A549 (cell line): ENCODE results near the gene SH3BP2. TPM values are rescaled to one million over a fixed set of nuclear protein-coding genes. Genes with fewer than 3 reads are reported as not detected.

Source experiments
- ATAC-seq, 2 experiments: fragments of 200-7000 bp in 1 of 2; fragments of >200 bp in 1 of 2; cut with Nextera tagmentation in 1 of 2; cut with Tn5 transposase in 1 of 2; 3 replicates each; pipeline versions ENCODE4 v1.8.0 to v1.9.1; 2018 to 2020; ENCODE audit warnings: mild to moderate bottlenecking in 1 of 2, moderate library complexity in 1 of 2
- CTCF ChIA-PET: fragments of 300-600 bp; sonication (Branson Sonifier 250); formaldehyde crosslinking; extraction: SDS; loops from one replicate; lab custom pipeline; 2021; ENCODE audit warnings: antibody characterized with exemption, inconsistent platforms; lab: Yijun Ruan, JAX
- POLR2A ChIA-PET: fragments of 350-600 bp; formaldehyde crosslinking; extraction: SDS; loops from one replicate; lab custom pipeline; 2021; ENCODE audit warnings: antibody characterized with exemption, inconsistent platforms; lab: Yijun Ruan, JAX
- DNase-seq, 2 experiments: peaks; one replicate each; pipeline versions ENCODE4 v3.0.0 to v3.0.0-alpha.2; 2011 to 2016; ENCODE audit warnings: low read depth in 1 of 2, low spot score in 1 of 2
- FAIRE-seq: peaks from 2 replicates; lab custom pipeline; 2011; peaks lifted over from hg19 to GRCh38; lab: Jason Lieb, UNC
- H3K27ac ChIP-seq, 2 experiments: fragments of >200 bp; sonication (Bioruptor Twin); formaldehyde crosslinking; 3 replicates each; pipeline ENCODE4 v1.5.1; 2016 to 2017
- H3K4me1 ChIP-seq: fragments of >200 bp; sonication (Bioruptor Twin); formaldehyde crosslinking; 3 replicates; pipeline ENCODE4 v1.6.1; 2016
- H3K4me2 ChIP-seq: fragments of >200 bp; sonication (Bioruptor Twin); formaldehyde crosslinking; 3 replicates; pipeline ENCODE4 v1.6.1; 2016
- H3K4me3 ChIP-seq: fragments of >200 bp; sonication (Bioruptor Twin); formaldehyde crosslinking; 3 replicates; pipeline ENCODE4 v1.5.1; 2016
- H3K9me3 ChIP-seq: fragments of >200 bp; sonication (Bioruptor Twin); formaldehyde crosslinking; 3 replicates; pipeline ENCODE4 v1.6.1; 2016
- CBX2 ChIP-seq: fragments of 200-600 bp; sonication (generic); IDR thresholded peaks from 2 replicates; pipeline ENCODE4 v1.6.1; 2016; ENCODE audit warnings: low read depth, mild to moderate bottlenecking, borderline replicate concordance
- E2F6 ChIP-seq: IDR thresholded peaks from 2 replicates; pipeline ENCODE4 v1.6.1; 2012; ENCODE audit warnings: low read depth, borderline replicate concordance
- EHF ChIP-seq: fragments of 250-450 bp; sonication (Bioruptor Pico); IDR thresholded peaks from 2 replicates; pipeline ENCODE4 v1.5.0; 2020; ENCODE audit warnings: mild to moderate bottlenecking
- FOXS1 ChIP-seq: fragments of 250-450 bp; sonication (Bioruptor Pico); IDR thresholded peaks from 2 replicates; pipeline ENCODE4 v1.5.0; 2020; ENCODE audit warnings: mild to moderate bottlenecking, moderate library complexity
- GATA3 ChIP-seq: IDR thresholded peaks from 2 replicates; pipeline ENCODE4 v1.6.1; 2012; ENCODE audit warnings: borderline replicate concordance
- HEYL ChIP-seq: fragments of 250-450 bp; sonication (Bioruptor Pico); IDR thresholded peaks from 2 replicates; pipeline ENCODE4 v1.8.0; 2021; ENCODE audit warnings: mild to moderate bottlenecking, moderate library complexity
- HMGXB4 ChIP-seq: fragments of 250-450 bp; sonication (Bioruptor Pico); IDR thresholded peaks from 2 replicates; pipeline ENCODE4 v1.5.0; 2021; ENCODE audit warnings: mild to moderate bottlenecking, moderate library complexity, borderline replicate concordance
- KDM5A ChIP-seq: fragments of 200-600 bp; sonication (generic); IDR thresholded peaks from 2 replicates; pipeline ENCODE4 v1.6.1; 2016; ENCODE audit warnings: antibody characterized with exemption, mild to moderate bottlenecking
- MAZ ChIP-seq: fragments of 150-350 bp; IDR thresholded peaks from 2 replicates; pipeline ENCODE4 v1.6.1; 2014; ENCODE audit warnings: antibody characterized with exemption, low read depth, low read length, borderline replicate concordance
- MYC ChIP-seq: IDR thresholded peaks from 2 replicates; pipeline ENCODE4 v1.6.1; 2012; ENCODE audit warnings: mild to moderate bottlenecking, inconsistent platforms, low read length, improper control_type of control experiment, borderline replicate concordance
- NFE2L2 ChIP-seq: fragments of 150-350 bp; conservative IDR thresholded peaks from 2 replicates; pipeline ENCODE4 v1.6.1; 2014; ENCODE audit warnings: low read length
- NPAS2 ChIP-seq: fragments of 250-450 bp; sonication (Bioruptor Pico); IDR thresholded peaks from 2 replicates; pipeline ENCODE4 v1.8.0; 2022; ENCODE audit warnings: mild to moderate bottlenecking, moderate library complexity, borderline replicate concordance
- NR3C1 ChIP-seq: fragments of >200 bp; sonication (Bioruptor Twin); formaldehyde crosslinking; IDR thresholded peaks from 3 replicates; pipeline ENCODE4 v1.6.1; 2017
- PHF8 ChIP-seq: fragments of 200-600 bp; sonication (generic); IDR thresholded peaks from 2 replicates; pipeline ENCODE4 v1.6.1; 2016; ENCODE audit warnings: low read depth, mild to moderate bottlenecking, antibody characterized with exemption, moderate library complexity, borderline replicate concordance
- POLR2AphosphoS2 ChIP-seq: conservative IDR thresholded peaks from 2 replicates; pipeline ENCODE4 v1.6.1; 2012; ENCODE audit warnings: low read length, improper control_type of control experiment, inconsistent platforms
- RARB ChIP-seq: fragments of 250-450 bp; sonication (Bioruptor Pico); IDR thresholded peaks from 2 replicates; pipeline ENCODE4 v1.8.0; 2021; ENCODE audit warnings: mild to moderate bottlenecking, moderate library complexity
- RCOR1 ChIP-seq: fragments of 150-350 bp; IDR thresholded peaks from 2 replicates; pipeline ENCODE4 v1.6.1; 2014; ENCODE audit warnings: antibody characterized with exemption, low read length, low read depth
- RFX5 ChIP-seq: fragments of 450-650 bp; IDR thresholded peaks from 2 replicates; pipeline ENCODE4 v1.7.1; 2014; ENCODE audit warnings: antibody characterized with exemption, mild to moderate bottlenecking, moderate library complexity
- RNF2 ChIP-seq: fragments of 200-600 bp; sonication (generic); IDR thresholded peaks from 2 replicates; pipeline ENCODE4 v1.6.1; 2016; ENCODE audit warnings: low read depth, mild to moderate bottlenecking, antibody characterized with exemption, moderate library complexity, borderline replicate concordance
- SMC3 ChIP-seq: fragments of >200 bp; sonication (Bioruptor Twin); formaldehyde crosslinking; IDR thresholded peaks from 3 replicates; pipeline ENCODE4 v1.6.1; 2018; ENCODE audit warnings: inconsistent platforms
- SREBF2 ChIP-seq: fragments of 450-650 bp; IDR thresholded peaks from 2 replicates; pipeline ENCODE4 v1.6.1; 2014; ENCODE audit warnings: mild to moderate bottlenecking, moderate library complexity
- TFCP2L1 ChIP-seq: fragments of 250-450 bp; sonication (Bioruptor Pico); IDR thresholded peaks from 2 replicates; pipeline ENCODE4 v1.5.0; 2021; ENCODE audit warnings: mild to moderate bottlenecking
- TP53 ChIP-seq: fragments of 250-450 bp; sonication (Bioruptor Pico); IDR thresholded peaks from 2 replicates; pipeline ENCODE4 v1.5.0; 2021; ENCODE audit warnings: mild to moderate bottlenecking, moderate library complexity
- ZSCAN20 ChIP-seq: fragments of 250-450 bp; sonication (Bioruptor Pico); IDR thresholded peaks from 2 replicates; pipeline ENCODE4 v1.8.0; 2022; ENCODE audit warnings: mild to moderate bottlenecking, moderate library complexity
- WGBS: methylation state at CpG from one replicate; pipeline ENCODE4 v1.1.6; 2017; ENCODE audit errors: missing lambda C conversion rate; 5-methylcytosine and 5-hydroxymethylcytosine counted together
- polyA plus RNA-seq, 4 experiments: library from polyadenylated mRNA; depleted of rRNA in 3 of 4; stranded (reverse); fragments of >200 nt; fragmentation: RNase III in 1 of 4; extraction: RNeasy Plus Mini Kit Qiagen cat#74134 plus additional on column Dnase treatment in 1 of 4; gene quantifications; 2 replicates in 3 of 4; 3 replicates in 1 of 4; pipeline ENCODE4 v1.2.3, GENCODE V29; 2011 to 2017
- TF ChIP-seq, protein P1 (sequence below): IDR thresholded peaks from 2 replicates; pipeline ENCODE4 v1.6.1; 2012
- TF ChIP-seq, protein P2 (sequence below): fragments of 200-600 bp; sonication (generic); IDR thresholded peaks from 2 replicates; pipeline ENCODE4 v1.6.1; 2016; ENCODE audit warnings: antibody characterized with exemption, mild to moderate bottlenecking, moderate library complexity
- TF ChIP-seq, protein P3 (sequence below): fragments of 450-650 bp; IDR thresholded peaks from 2 replicates; pipeline ENCODE4 v1.6.1; 2014; ENCODE audit warnings: antibody characterized with exemption
- TF ChIP-seq, protein P4 (sequence below): IDR thresholded peaks from 2 replicates; pipeline ENCODE4 v1.6.1; 2012

SH3BP2 gene
- polyA plus RNA-seq, 2 of the 4 experiments (the other 2 are of a cell fraction) = 4.4 to 6.0 TPM

DNA sequence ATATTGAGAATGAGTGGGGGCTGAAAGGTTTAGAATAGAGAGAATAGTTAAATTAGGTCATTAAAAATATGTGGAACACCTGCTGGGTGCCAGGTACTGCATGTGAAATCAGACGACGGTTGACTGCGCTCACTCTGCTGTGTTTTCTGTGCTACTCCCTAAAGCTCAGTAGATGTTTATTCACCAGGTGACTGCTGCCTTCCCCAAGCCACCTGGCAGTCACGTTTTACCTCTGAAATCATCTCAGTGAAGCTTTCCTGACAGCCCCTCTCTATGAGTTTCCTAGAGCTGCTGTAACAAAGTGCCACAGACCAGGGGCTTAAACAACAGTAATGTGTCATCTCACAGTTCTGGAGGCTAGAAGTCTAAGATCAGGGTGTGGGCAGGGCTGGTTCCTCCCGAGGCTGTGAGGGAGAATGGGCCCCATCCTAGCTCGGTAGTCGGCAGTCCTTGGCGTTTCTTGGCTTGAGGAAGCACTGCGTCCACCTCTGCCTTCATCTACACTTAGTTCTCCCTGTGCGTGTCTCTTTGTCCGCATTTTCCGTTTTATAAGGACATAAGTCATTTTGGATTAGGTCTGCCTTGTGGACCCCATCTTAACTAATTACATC, 76.1 kb downstream of the SH3BP2 start (continued):
- TF ChIP-seq TP53 (CRISPR knock-in tag) = no peak
- no peak for TF ChIP-seq MAZ
- no peak for TF ChIP-seq RNF2
- TF ChIP-seq, protein P1, sequence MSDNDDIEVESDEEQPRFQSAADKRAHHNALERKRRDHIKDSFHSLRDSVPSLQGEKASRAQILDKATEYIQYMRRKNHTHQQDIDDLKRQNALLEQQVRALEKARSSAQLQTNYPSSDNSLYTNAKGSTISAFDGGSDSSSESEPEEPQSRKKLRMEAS = no peak
- no peak for TF ChIP-seq KDM5A
- TF ChIP-seq GATA3 = no peak
- no peak for TF ChIP-seq TFCP2L1 (CRISPR knock-in tag)

- Histone ChIP-seq H3K27ac (no peak overlapping the region), H3K4me3 (no peak overlapping the region), H3K9me3 (no peaks in the 10 kb centered on the region), H3K4me1 (peaks cover 28% of the 10 kb centered on the region; the same call in 2 of the 3 replicates), H3K4me2 (peak overlapping the region; percentile 28; the same call in 2 of the 3 replicates)
- POLR2A ChIA-PET = no interaction called here
- TF ChIP-seq HEYL (CRISPR knock-in tag) (no peak), KDM5A (no peak), SREBF2 (no peak), MYC (no peak), NR3C1 (no peak), MAZ (no peak), RFX5 (no peak), E2F6 (no peak), SMC3 (no peak), ZSCAN20 (CRISPR knock-in tag) (no peak), NFE2L2 (no peak), FOXS1 (CRISPR knock-in tag) (no peak), RCOR1 (no peak)
- TF ChIP-seq, protein P2, sequence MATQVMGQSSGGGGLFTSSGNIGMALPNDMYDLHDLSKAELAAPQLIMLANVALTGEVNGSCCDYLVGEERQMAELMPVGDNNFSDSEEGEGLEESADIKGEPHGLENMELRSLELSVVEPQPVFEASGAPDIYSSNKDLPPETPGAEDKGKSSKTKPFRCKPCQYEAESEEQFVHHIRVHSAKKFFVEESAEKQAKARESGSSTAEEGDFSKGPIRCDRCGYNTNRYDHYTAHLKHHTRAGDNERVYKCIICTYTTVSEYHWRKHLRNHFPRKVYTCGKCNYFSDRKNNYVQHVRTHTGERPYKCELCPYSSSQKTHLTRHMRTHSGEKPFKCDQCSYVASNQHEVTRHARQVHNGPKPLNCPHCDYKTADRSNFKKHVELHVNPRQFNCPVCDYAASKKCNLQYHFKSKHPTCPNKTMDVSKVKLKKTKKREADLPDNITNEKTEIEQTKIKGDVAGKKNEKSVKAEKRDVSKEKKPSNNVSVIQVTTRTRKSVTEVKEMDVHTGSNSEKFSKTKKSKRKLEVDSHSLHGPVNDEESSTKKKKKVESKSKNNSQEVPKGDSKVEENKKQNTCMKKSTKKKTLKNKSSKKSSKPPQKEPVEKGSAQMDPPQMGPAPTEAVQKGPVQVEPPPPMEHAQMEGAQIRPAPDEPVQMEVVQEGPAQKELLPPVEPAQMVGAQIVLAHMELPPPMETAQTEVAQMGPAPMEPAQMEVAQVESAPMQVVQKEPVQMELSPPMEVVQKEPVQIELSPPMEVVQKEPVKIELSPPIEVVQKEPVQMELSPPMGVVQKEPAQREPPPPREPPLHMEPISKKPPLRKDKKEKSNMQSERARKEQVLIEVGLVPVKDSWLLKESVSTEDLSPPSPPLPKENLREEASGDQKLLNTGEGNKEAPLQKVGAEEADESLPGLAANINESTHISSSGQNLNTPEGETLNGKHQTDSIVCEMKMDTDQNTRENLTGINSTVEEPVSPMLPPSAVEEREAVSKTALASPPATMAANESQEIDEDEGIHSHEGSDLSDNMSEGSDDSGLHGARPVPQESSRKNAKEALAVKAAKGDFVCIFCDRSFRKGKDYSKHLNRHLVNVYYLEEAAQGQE = no peak
- TF ChIP-seq, protein P3, sequence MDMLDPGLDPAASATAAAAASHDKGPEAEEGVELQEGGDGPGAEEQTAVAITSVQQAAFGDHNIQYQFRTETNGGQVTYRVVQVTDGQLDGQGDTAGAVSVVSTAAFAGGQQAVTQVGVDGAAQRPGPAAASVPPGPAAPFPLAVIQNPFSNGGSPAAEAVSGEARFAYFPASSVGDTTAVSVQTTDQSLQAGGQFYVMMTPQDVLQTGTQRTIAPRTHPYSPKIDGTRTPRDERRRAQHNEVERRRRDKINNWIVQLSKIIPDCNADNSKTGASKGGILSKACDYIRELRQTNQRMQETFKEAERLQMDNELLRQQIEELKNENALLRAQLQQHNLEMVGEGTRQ = no peak
- CTCF ChIA-PET = no interaction called here
- no peak for ATAC-seq
- 74% methylated on average over 6 of the region's 6 CpGs for WGBS
- no peak for DNase-seq
- FAIRE-seq = no peak
These were observed 76.8 kb downstream of the SH3BP2 start for GRCh38 chr4:2869659-2870058.

GRCh38 chr4:2870082-2870481, 77.2 kb downstream of the SH3BP2 start:
- ChIA-PET POLR2A (no interaction called here), CTCF (no interaction called here)
- Histone ChIP-seq H3K27ac (no peak overlapping the region), H3K9me3 (no peaks in the 10 kb centered on the region), H3K4me2 (peak overlapping the region; percentile 28; the same call in 2 of the 3 replicates), H3K4me3 (no peak overlapping the region), H3K4me1 (peaks cover 25% of the 10 kb centered on the region; the same call in 2 of the 3 replicates)
- WGBS = 53% methylated on average over 2 of the region's 2 CpGs
- no peak for ATAC-seq
- FAIRE-seq = no peak
- no peak for DNase-seq
- TF ChIP-seq HMGXB4 = no peak
- TF ChIP-seq, protein P4, sequence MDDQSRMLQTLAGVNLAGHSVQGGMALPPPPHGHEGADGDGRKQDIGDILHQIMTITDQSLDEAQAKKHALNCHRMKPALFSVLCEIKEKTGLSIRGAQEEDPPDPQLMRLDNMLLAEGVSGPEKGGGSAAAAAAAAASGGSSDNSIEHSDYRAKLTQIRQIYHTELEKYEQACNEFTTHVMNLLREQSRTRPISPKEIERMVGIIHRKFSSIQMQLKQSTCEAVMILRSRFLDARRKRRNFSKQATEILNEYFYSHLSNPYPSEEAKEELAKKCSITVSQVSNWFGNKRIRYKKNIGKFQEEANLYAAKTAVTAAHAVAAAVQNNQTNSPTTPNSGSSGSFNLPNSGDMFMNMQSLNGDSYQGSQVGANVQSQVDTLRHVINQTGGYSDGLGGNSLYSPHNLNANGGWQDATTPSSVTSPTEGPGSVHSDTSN = no peak
- no peak for TF ChIP-seq EHF (CRISPR knock-in tag)
- no peak for TF ChIP-seq RARB (CRISPR knock-in tag)
- no peak for TF ChIP-seq PHF8
- TF ChIP-seq, protein P1 = no peak
- TF ChIP-seq NPAS2 (CRISPR knock-in tag) = no peak
- TF ChIP-seq ZSCAN20 (CRISPR knock-in tag) = no peak
- no peak for TF ChIP-seq POLR2AphosphoS2
- no peak for TF ChIP-seq CBX2
